Liver (tissue), 9 donors: ENCODE measurements around the gene PRRG1. TPM values are rescaled to one million over a fixed set of nuclear protein-coding genes. Genes with fewer than 3 reads are reported as not detected.

Experiments
- DNase-seq: peaks from one replicate; pipeline ENCODE4 v3.0.0-alpha.2; 2017; ENCODE audit warnings: low spot score
- H3K27ac ChIP-seq, 2 donors: one replicate each; pipeline ENCODE4 v1.7.0; 2013; ENCODE audit warnings: inconsistent platforms in 2 of 2, low read length in 2 of 2, control low read depth in 1 of 2, low read depth in 1 of 2, mild to moderate bottlenecking in 1 of 2
- H3K27me3 ChIP-seq, 4 donors: one replicate each; pipeline versions ENCODE4 v1.6.1 to v1.7.0; 2013; ENCODE audit warnings: low read length in 3 of 4, inconsistent platforms in 1 of 4, mild to moderate bottlenecking in 1 of 4, moderate library complexity in 1 of 4; ENCODE audit not compliant: control insufficient read depth in 4 of 4, insufficient read depth in 4 of 4
- H3K36me3 ChIP-seq, 4 donors: one replicate each; pipeline versions ENCODE4 v1.6.1 to v1.7.0; 2013; ENCODE audit warnings: low read length in 3 of 4, mild to moderate bottlenecking in 3 of 4, low read depth in 1 of 4, moderate library complexity in 1 of 4; ENCODE audit not compliant: control insufficient read depth in 4 of 4, insufficient read depth in 3 of 4
- H3K4me1 ChIP-seq, 4 donors: one replicate each; pipeline versions ENCODE4 v1.6.1 to v1.7.0; 2013; ENCODE audit warnings: low read length in 3 of 4, mild to moderate bottlenecking in 3 of 4, moderate library complexity in 1 of 4; ENCODE audit not compliant: control insufficient read depth in 4 of 4, insufficient read depth in 4 of 4
- H3K4me3 ChIP-seq, 3 donors: one replicate each; pipeline versions ENCODE4 v1.6.1 to v1.7.0; 2013; ENCODE audit warnings: low read length in 3 of 3, control low read depth in 1 of 3, low read depth in 1 of 3, mild to moderate bottlenecking in 1 of 3
- H3K9ac ChIP-seq, 2 donors: one replicate each; pipeline ENCODE4 v1.7.0; 2013; ENCODE audit warnings: low read length in 2 of 2, mild to moderate bottlenecking in 2 of 2, moderate library complexity in 2 of 2, control low read depth in 1 of 2, low read depth in 1 of 2
- H3K9me3 ChIP-seq, 4 donors: one replicate each; pipeline versions ENCODE4 v1.6.1 to v1.7.0; 2013; ENCODE audit warnings: low read length in 3 of 4; ENCODE audit not compliant: control insufficient read depth in 4 of 4
- EGR1 ChIP-seq, 2 donors: IDR thresholded peaks; 2 replicates each; pipeline ENCODE4 v1.6.1; 2016 to 2018; ENCODE audit warnings: antibody characterized with exemption in 2 of 2, low read depth in 2 of 2
- FOXA1 ChIP-seq: IDR thresholded peaks from 2 replicates; pipeline ENCODE4 v1.6.1; 2016; ENCODE audit warnings: antibody characterized with exemption
- FOXA2 ChIP-seq: IDR thresholded peaks from 2 replicates; pipeline ENCODE4 v1.6.1; 2016; ENCODE audit warnings: antibody characterized with exemption
- GABPA ChIP-seq, 2 donors: IDR thresholded peaks in 1 of 2; conservative IDR thresholded peaks in 1 of 2; 2 replicates each; pipeline ENCODE4 v1.6.1; 2016; ENCODE audit warnings: antibody characterized with exemption in 2 of 2, mild to moderate bottlenecking in 1 of 2, moderate library complexity in 1 of 2
- HNF4A ChIP-seq, 2 donors: conservative IDR thresholded peaks; 2 replicates each; pipeline ENCODE4 v1.6.1; 2016; ENCODE audit warnings: antibody characterized with exemption in 2 of 2, mild to moderate bottlenecking in 2 of 2
- HNF4G ChIP-seq: IDR thresholded peaks from 2 replicates; pipeline ENCODE4 v1.6.1; 2016; ENCODE audit warnings: antibody characterized with exemption
- JUND ChIP-seq, 2 donors: IDR thresholded peaks; 2 replicates each; pipeline ENCODE4 v1.6.1; 2016; ENCODE audit warnings: antibody characterized with exemption in 2 of 2
- NR2F2 ChIP-seq: IDR thresholded peaks from 2 replicates; pipeline ENCODE4 v1.6.1; 2016; ENCODE audit warnings: antibody characterized with exemption
- RAD21 ChIP-seq, 2 donors: IDR thresholded peaks; 2 replicates each; pipeline ENCODE4 v1.6.1; 2016; ENCODE audit warnings: antibody characterized with exemption in 2 of 2, mild to moderate bottlenecking in 2 of 2
- RXRA ChIP-seq, 2 donors: IDR thresholded peaks; 2 replicates each; pipeline ENCODE4 v1.6.1; 2017 to 2018; ENCODE audit warnings: antibody characterized with exemption in 2 of 2, mild to moderate bottlenecking in 1 of 2
- SP1 ChIP-seq: IDR thresholded peaks from 2 replicates; pipeline ENCODE4 v1.6.1; 2018; ENCODE audit warnings: antibody characterized with exemption, mild to moderate bottlenecking
- TAF1 ChIP-seq: conservative IDR thresholded peaks from 2 replicates; pipeline ENCODE4 v1.6.1; 2016; ENCODE audit warnings: antibody characterized with exemption, mild to moderate bottlenecking
- YY1 ChIP-seq: IDR thresholded peaks from 2 replicates; pipeline ENCODE4 v1.6.1; 2016; ENCODE audit warnings: antibody characterized with exemption, mild to moderate bottlenecking
- ZBTB33 ChIP-seq: IDR thresholded peaks from 2 replicates; pipeline ENCODE4 v1.6.1; 2016; ENCODE audit warnings: antibody characterized with exemption
- WGBS: extraction: QIAGEN DNeasy Blood & Tissue Kit; methylation state at CpG from one replicate; pipeline ENCODE4 v1.1.7; 2013; 5-methylcytosine and 5-hydroxymethylcytosine counted together
- polyA plus RNA-seq, 2 donors: library from polyadenylated mRNA; stranded (reverse) in 1 of 2; unstranded in 1 of 2; fragments of 200-250 nt in 1 of 2; fragments of >200 nt in 1 of 2; fragmentation: Nextera tagmentation in 1 of 2; extraction: Ambion mirVana in 1 of 2; gene quantifications; one replicate each; pipeline versions ENCODE4 v1.2.1 to v1.2.3, GENCODE V29; 2013 to 2015
- total RNA-seq, 2 donors: library from RNA; depleted of rRNA; stranded (reverse); fragments of >200 nt; gene quantifications; one replicate each; pipeline ENCODE4 v1.2.3, GENCODE V29; 2014
- TF ChIP-seq, protein P1 (sequence below): IDR thresholded peaks from 2 replicates; pipeline ENCODE4 v1.6.1; 2016; ENCODE audit warnings: antibody characterized with exemption, mild to moderate bottlenecking
- TF ChIP-seq, protein P2 (sequence below): IDR thresholded peaks from 2 replicates; pipeline ENCODE4 v1.6.1; 2016; ENCODE audit warnings: antibody characterized with exemption
- TF ChIP-seq, protein P3 (sequence below): IDR thresholded peaks from 2 replicates; pipeline ENCODE4 v1.6.1; 2016; ENCODE audit warnings: antibody characterized with exemption
- TF ChIP-seq, protein P4 (sequence below): fragments of 150-350 bp; IDR thresholded peaks from 2 replicates; pipeline ENCODE4 v1.5.1; 2017; ENCODE audit warnings: improper control_type of control experiment, low read depth, low read length; ENCODE audit not compliant: missing input control
- donor health status: healthy.
- donor health status: healthy.
- donor health status: healthy.
- donor health status: healthy.
- donor health status: healthy.

Gene PRRG1
- total and polyA plus RNA-seq, 4 donors = 1.2 to 6.6 (median 1.8) TPM

DNA sequence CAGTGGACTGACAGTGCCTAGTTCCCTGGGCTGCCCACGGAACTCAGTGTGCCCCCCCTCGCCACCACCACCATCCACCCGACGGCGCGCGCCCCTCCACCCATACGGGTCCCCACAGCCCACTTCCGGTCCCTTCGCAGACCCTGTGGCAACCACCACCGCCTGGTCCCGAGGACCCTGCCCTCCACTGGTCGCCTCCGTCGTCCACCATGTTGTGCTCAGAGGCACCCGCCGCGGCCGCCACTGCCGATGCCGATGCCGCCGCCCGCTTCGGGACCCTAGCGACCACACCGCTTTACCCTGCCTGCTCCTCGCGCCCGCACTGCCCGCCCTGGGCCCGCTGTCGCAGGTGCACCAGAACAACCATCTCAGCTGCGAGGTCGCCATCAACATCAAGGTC is 155.8 kb downstream of the PRRG1 start:
- Histone ChIP-seq H3K27me3 (no peaks in the 10 kb centered on the region), H3K36me3 (no peaks in the 10 kb centered on the region), H3K4me1 (no peaks in the 10 kb centered on the region), H3K4me3 (no peak overlapping the region), H3K9me3 (no peaks in the 10 kb centered on the region), H3K27ac (no peak overlapping the region), H3K9ac (no peak overlapping the region)
- 95% methylated on average over 35 of the region's 35 CpGs for WGBS
- DNase-seq = no peak
- no peak for TF ChIP-seq HNF4A (conservative IDR thresholded peaks at IDR 0.05)
- no peak for TF ChIP-seq YY1
- no peak for TF ChIP-seq RAD21 (IDR thresholded peaks at IDR 0.05)
- TF ChIP-seq, protein P1, sequence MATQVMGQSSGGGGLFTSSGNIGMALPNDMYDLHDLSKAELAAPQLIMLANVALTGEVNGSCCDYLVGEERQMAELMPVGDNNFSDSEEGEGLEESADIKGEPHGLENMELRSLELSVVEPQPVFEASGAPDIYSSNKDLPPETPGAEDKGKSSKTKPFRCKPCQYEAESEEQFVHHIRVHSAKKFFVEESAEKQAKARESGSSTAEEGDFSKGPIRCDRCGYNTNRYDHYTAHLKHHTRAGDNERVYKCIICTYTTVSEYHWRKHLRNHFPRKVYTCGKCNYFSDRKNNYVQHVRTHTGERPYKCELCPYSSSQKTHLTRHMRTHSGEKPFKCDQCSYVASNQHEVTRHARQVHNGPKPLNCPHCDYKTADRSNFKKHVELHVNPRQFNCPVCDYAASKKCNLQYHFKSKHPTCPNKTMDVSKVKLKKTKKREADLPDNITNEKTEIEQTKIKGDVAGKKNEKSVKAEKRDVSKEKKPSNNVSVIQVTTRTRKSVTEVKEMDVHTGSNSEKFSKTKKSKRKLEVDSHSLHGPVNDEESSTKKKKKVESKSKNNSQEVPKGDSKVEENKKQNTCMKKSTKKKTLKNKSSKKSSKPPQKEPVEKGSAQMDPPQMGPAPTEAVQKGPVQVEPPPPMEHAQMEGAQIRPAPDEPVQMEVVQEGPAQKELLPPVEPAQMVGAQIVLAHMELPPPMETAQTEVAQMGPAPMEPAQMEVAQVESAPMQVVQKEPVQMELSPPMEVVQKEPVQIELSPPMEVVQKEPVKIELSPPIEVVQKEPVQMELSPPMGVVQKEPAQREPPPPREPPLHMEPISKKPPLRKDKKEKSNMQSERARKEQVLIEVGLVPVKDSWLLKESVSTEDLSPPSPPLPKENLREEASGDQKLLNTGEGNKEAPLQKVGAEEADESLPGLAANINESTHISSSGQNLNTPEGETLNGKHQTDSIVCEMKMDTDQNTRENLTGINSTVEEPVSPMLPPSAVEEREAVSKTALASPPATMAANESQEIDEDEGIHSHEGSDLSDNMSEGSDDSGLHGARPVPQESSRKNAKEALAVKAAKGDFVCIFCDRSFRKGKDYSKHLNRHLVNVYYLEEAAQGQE = no peak
- TF ChIP-seq GABPA (IDR thresholded peaks at IDR 0.05 in 1 of 2, conservative IDR thresholded peaks at IDR 0.05 in 1 of 2) = no peak
- no peak for TF ChIP-seq HNF4G
- TF ChIP-seq, protein P2, sequence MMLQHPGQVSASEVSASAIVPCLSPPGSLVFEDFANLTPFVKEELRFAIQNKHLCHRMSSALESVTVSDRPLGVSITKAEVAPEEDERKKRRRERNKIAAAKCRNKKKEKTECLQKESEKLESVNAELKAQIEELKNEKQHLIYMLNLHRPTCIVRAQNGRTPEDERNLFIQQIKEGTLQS = no peak
- no peak for TF ChIP-seq FOXA2
- TF ChIP-seq FOXA1 = no peak
- no peak for TF ChIP-seq ZBTB33
- TF ChIP-seq, protein P3, sequence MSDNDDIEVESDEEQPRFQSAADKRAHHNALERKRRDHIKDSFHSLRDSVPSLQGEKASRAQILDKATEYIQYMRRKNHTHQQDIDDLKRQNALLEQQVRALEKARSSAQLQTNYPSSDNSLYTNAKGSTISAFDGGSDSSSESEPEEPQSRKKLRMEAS = no peak
- no peak for TF ChIP-seq EGR1 (IDR thresholded peaks at IDR 0.05; ENCODE audit: low read depth in 2 of 2)
- no peak for TF ChIP-seq SP1
- no peak for TF ChIP-seq NR2F2
- TF ChIP-seq, protein P4, sequence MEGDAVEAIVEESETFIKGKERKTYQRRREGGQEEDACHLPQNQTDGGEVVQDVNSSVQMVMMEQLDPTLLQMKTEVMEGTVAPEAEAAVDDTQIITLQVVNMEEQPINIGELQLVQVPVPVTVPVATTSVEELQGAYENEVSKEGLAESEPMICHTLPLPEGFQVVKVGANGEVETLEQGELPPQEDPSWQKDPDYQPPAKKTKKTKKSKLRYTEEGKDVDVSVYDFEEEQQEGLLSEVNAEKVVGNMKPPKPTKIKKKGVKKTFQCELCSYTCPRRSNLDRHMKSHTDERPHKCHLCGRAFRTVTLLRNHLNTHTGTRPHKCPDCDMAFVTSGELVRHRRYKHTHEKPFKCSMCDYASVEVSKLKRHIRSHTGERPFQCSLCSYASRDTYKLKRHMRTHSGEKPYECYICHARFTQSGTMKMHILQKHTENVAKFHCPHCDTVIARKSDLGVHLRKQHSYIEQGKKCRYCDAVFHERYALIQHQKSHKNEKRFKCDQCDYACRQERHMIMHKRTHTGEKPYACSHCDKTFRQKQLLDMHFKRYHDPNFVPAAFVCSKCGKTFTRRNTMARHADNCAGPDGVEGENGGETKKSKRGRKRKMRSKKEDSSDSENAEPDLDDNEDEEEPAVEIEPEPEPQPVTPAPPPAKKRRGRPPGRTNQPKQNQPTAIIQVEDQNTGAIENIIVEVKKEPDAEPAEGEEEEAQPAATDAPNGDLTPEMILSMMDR = no peak
- TF ChIP-seq TAF1 = no peak
- no peak for TF ChIP-seq RXRA (IDR thresholded peaks at IDR 0.05)
- no peak for TF ChIP-seq JUND (IDR thresholded peaks at IDR 0.05)

Other genes with a start within 250 kb of the PRRG1 start
- 1 to 10 TPM in 1 of 2 donors, under 1 TPM in 1; under 0.01 to 2.1 TPM for gene LANCL3, start 222.3 kb downstream of the PRRG1 start, total RNA-seq
- under 1 TPM in 1 of 2 donors, not detected in 1; 0.01 TPM for gene LANCL3, start 222.3 kb downstream of the PRRG1 start, polyA plus RNA-seq